Activated CD4-positive, alpha-beta T cell treated with anti-CD3 and anti-CD28 coated beads for 36 hours (primary cell): ENCODE measurements around the gene EVC. TPM values are rescaled to one million over a fixed set of nuclear protein-coding genes. Genes with fewer than 3 reads are reported as not detected.
A peak's percentile ranks its signal among the peaks of the same experiment; 100 is the strongest.

Source experiments
- ATAC-seq: fragments of 200-7000 bp; cut with Tn5 transposase; one replicate; pipeline ENCODE4 v1.10.0; 2021; ENCODE audit warnings: mild to moderate bottlenecking, moderate library complexity
- CTCF ChIA-PET: fragments of 350-600 bp; sonication (Branson Sonifier 250); formaldehyde crosslinking; loops from one replicate; lab custom pipeline; 2021; ENCODE audit warnings: antibody characterized with exemption; lab: Charles Lee
- POLR2A ChIA-PET: fragments of 350-600 bp; sonication (Branson Sonifier 250); formaldehyde crosslinking; loops from one replicate; lab custom pipeline; 2021; ENCODE audit warnings: antibody characterized with exemption, inconsistent platforms; lab: Charles Lee
- DNase-seq: peaks from one replicate; pipeline ENCODE4 v3.0.0-alpha.2; 2020
- H3K27ac Mint-ChIP-seq: one replicate; pipeline ENCODE4 v1.8.0; 2021; ENCODE audit warnings: mixed read lengths
- H3K27me3 Mint-ChIP-seq: one replicate; pipeline ENCODE4 v1.8.0; 2021; ENCODE audit warnings: mixed read lengths
- H3K36me3 Mint-ChIP-seq: one replicate; pipeline ENCODE4 v1.8.0; 2021; ENCODE audit warnings: low read depth, mixed read lengths
- H3K4me1 Mint-ChIP-seq: one replicate; pipeline ENCODE4 v1.8.0; 2021; ENCODE audit warnings: mixed read lengths
- H3K4me3 Mint-ChIP-seq: one replicate; pipeline ENCODE4 v1.8.0; 2021; ENCODE audit warnings: mild to moderate bottlenecking, moderate library complexity, mixed read lengths
- H3K9me3 Mint-ChIP-seq: one replicate; pipeline ENCODE4 v1.8.0; 2021; ENCODE audit warnings: low read depth, mixed read lengths
- intact Hi-C, 2 experiments: fragments of 100-400 bp; cut with DNase I in 1 of 2; cut with micrococcal nuclease in 1 of 2; formaldehyde crosslinking; loops; one replicate each; pipeline versions ENCODE4 v1.14.2 to v1.15.1; 2022 to 2024; cut with DNase I, micrococcal nuclease
- total RNA-seq, 2 experiments: library from RNA; stranded (reverse); gene quantifications; one replicate each; pipeline ENCODE4 v1.2.3, GENCODE V29; 2021

EVC gene
- total RNA-seq, 2 experiments from 2014 or later, result 0.71 to 1.5 TPM

- ATAC-seq, result no peak
- CTCF ChIA-PET, result no interaction called here
- peaks cover 42% of the 10 kb centered on the region for H3K27me3 Mint-ChIP-seq
- H3K36me3 Mint-ChIP-seq, result no peaks in the 10 kb centered on the region
- H3K4me3 Mint-ChIP-seq, result no peak overlapping the region
- POLR2A ChIA-PET, result no interaction called here
- H3K27ac Mint-ChIP-seq, result no peak overlapping the region
- peaks cover 23% of the 10 kb centered on the region for H3K4me1 Mint-ChIP-seq
- peaks cover 7% of the 10 kb centered on the region for H3K9me3 Mint-ChIP-seq
- DNase-seq, result no peak
- intact Hi-C loops, result no loop called here
These were observed 1.8 kb upstream of the EVC start for GRCh38 chr4:5709207-5709575.

GRCh38 chr4:5710065-5710960 lies 688 bp upstream of the EVC start:
- H3K27me3 Mint-ChIP-seq, result peaks cover 46% of the 10 kb centered on the region
- DNase-seq, result no peak
- H3K27ac Mint-ChIP-seq, result peak overlapping the region; percentile 18
- ATAC-seq, result no peak
- POLR2A ChIA-PET, result interaction anchor here (0.7 kb wide), 1 partner anchor 70 kb away, joined by 3 read pairs; no protein-coding TSS in a partner anchor
- intact Hi-C loops, result no loop called here
- peaks cover under 1% of the 10 kb centered on the region for H3K36me3 Mint-ChIP-seq
- CTCF ChIA-PET, result interaction anchor here (1.2 kb wide), 1 partner anchor 20 kb away, joined by 6 read pairs; no protein-coding TSS in a partner anchor
- H3K4me3 Mint-ChIP-seq, result peak overlapping the region; percentile 53
- peaks cover 23% of the 10 kb centered on the region for H3K4me1 Mint-ChIP-seq
- peaks cover 11% of the 10 kb centered on the region for H3K9me3 Mint-ChIP-seq

GRCh38 chr4:5711479-5712184 lies 631 bp downstream of the EVC start:
- Mint-ChIP-seq H3K4me3 (peak overlapping the region; percentile 60), H3K27me3 (peaks cover 44% of the 10 kb centered on the region), H3K27ac (no peak overlapping the region), H3K36me3 (peaks cover 1% of the 10 kb centered on the region), H3K4me1 (peaks cover 21% of the 10 kb centered on the region), H3K9me3 (peaks cover 18% of the 10 kb centered on the region)
- intact Hi-C loops, result loop anchor here in 1 of 2 experiments (1.0 kb wide), 1 partner anchor 47 kb away; no protein-coding TSS in a partner anchor
- ChIA-PET POLR2A (no interaction called here), CTCF (interaction anchor here (1.2 kb wide), 1 partner anchor 21 kb away, joined by 6 read pairs; no protein-coding TSS in a partner anchor)
- ATAC-seq (no peak), DNase-seq (no peak)

- H3K4me3 Mint-ChIP-seq, result no peak overlapping the region
- ATAC-seq, result peak; percentile 66
- peaks cover 36% of the 10 kb centered on the region for H3K27me3 Mint-ChIP-seq
- peaks cover 16% of the 10 kb centered on the region for H3K4me1 Mint-ChIP-seq
- intact Hi-C loops, result loop anchor here in 1 of 2 experiments (1.0 kb wide), 1 partner anchor 46 kb away; no protein-coding TSS in a partner anchor
- ChIA-PET POLR2A (no interaction called here), CTCF (no interaction called here)
- DNase-seq, result peak; percentile 44
- peaks cover 26% of the 10 kb centered on the region for H3K9me3 Mint-ChIP-seq
- H3K36me3 Mint-ChIP-seq, result peaks cover 1% of the 10 kb centered on the region
- H3K27ac Mint-ChIP-seq, result no peak overlapping the region
These were observed 1.5 kb downstream of the EVC start for GRCh38 chr4:5712517-5712916.

- DNase-seq (no peak), ATAC-seq (no peak)
- Mint-ChIP-seq H3K27me3 (peaks cover 32% of the 10 kb centered on the region), H3K4me1 (peaks cover 13% of the 10 kb centered on the region), H3K27ac (no peak overlapping the region), H3K36me3 (peaks cover 1% of the 10 kb centered on the region), H3K4me3 (no peak overlapping the region), H3K9me3 (peaks cover 27% of the 10 kb centered on the region)
- ChIA-PET POLR2A (no interaction called here), CTCF (no interaction called here)
- intact Hi-C loops, result loop anchor here in 1 of 2 experiments (1.0 kb wide), 1 partner anchor 45 kb away; no protein-coding TSS in a partner anchor
These were observed 1.9 kb downstream of the EVC start for GRCh38 chr4:5712931-5713330.

- Mint-ChIP-seq H3K27ac (no peak overlapping the region), H3K4me3 (no peak overlapping the region), H3K9me3 (peaks cover 27% of the 10 kb centered on the region), H3K4me1 (peaks cover 13% of the 10 kb centered on the region), H3K36me3 (peaks cover 1% of the 10 kb centered on the region), H3K27me3 (peaks cover 32% of the 10 kb centered on the region)
- ChIA-PET CTCF (no interaction called here), POLR2A (no interaction called here)
- DNase-seq, result no peak
- ATAC-seq, result no peak
- intact Hi-C loops, result no loop called here
These were observed 2.9 kb downstream of the EVC start for GRCh38 chr4:5713861-5714260.

- intact Hi-C loops, result no loop called here
- Mint-ChIP-seq H3K4me1 (peaks cover 13% of the 10 kb centered on the region), H3K27ac (no peak overlapping the region), H3K27me3 (peaks cover 26% of the 10 kb centered on the region), H3K4me3 (no peak overlapping the region), H3K36me3 (peaks cover 1% of the 10 kb centered on the region), H3K9me3 (peaks cover 27% of the 10 kb centered on the region)
- ChIA-PET POLR2A (no interaction called here), CTCF (interaction anchor here (0.5 kb wide), 1 partner anchor 98 kb away, joined by 3 read pairs; no protein-coding TSS in a partner anchor)
- ATAC-seq, result no peak
- no peak for DNase-seq
These were observed 4.4 kb downstream of the EVC start for GRCh38 chr4:5715357-5715756.

- DNase-seq, result no peak
- intact Hi-C loops, result no loop called here
- no peak overlapping the region for H3K4me3 Mint-ChIP-seq
- no peak for ATAC-seq
- H3K9me3 Mint-ChIP-seq, result peaks cover 27% of the 10 kb centered on the region
- POLR2A ChIA-PET, result no interaction called here
- peaks cover 1% of the 10 kb centered on the region for H3K36me3 Mint-ChIP-seq
- peaks cover 10% of the 10 kb centered on the region for H3K4me1 Mint-ChIP-seq
- CTCF ChIA-PET, result no interaction called here
- peaks cover 23% of the 10 kb centered on the region for H3K27me3 Mint-ChIP-seq
- H3K27ac Mint-ChIP-seq, result no peak overlapping the region
These were observed 5.4 kb downstream of the EVC start for GRCh38 chr4:5716391-5716790.

- Mint-ChIP-seq H3K36me3 (peaks cover 1% of the 10 kb centered on the region), H3K27me3 (peaks cover 14% of the 10 kb centered on the region), H3K9me3 (peaks cover 27% of the 10 kb centered on the region), H3K27ac (no peak overlapping the region), H3K4me3 (no peak overlapping the region), H3K4me1 (peaks cover 2% of the 10 kb centered on the region)
- ATAC-seq (no peak), DNase-seq (no peak)
- POLR2A ChIA-PET, result no interaction called here
- intact Hi-C loops, result no loop called here
- CTCF ChIA-PET, result no interaction called here
These were observed 6.6 kb downstream of the EVC start for GRCh38 chr4:5717449-5718158.

GRCh38 chr4:5718411-5718810 lies 7.4 kb downstream of the EVC start:
- no peak overlapping the region for H3K27ac Mint-ChIP-seq
- POLR2A ChIA-PET, result no interaction called here
- H3K36me3 Mint-ChIP-seq, result peaks cover 1% of the 10 kb centered on the region

More at GRCh38 chr4:5718411-5718810, 7.4 kb downstream of the EVC start:
- CTCF ChIA-PET, result no interaction called here
- ATAC-seq (no peak), DNase-seq (no peak)
- Mint-ChIP-seq H3K4me3 (no peak overlapping the region), H3K27me3 (peaks cover 13% of the 10 kb centered on the region), H3K4me1 (no peaks in the 10 kb centered on the region), H3K9me3 (peaks cover 27% of the 10 kb centered on the region)
- intact Hi-C loops, result no loop called here
